A549 (cell line): ENCODE measurements around the gene TMEM269.

Source experiments
- CBX2 ChIP-seq: fragments of 200-600 bp; sonication (generic); IDR thresholded peaks from 2 replicates; pipeline ENCODE4 v1.6.1; 2016; ENCODE audit warnings: low read depth, mild to moderate bottlenecking, borderline replicate concordance
- CEBPB ChIP-seq, 2 experiments: fragments of >200 bp in 1 of 2; sonication (Bioruptor Twin) in 1 of 2; formaldehyde crosslinking in 1 of 2; IDR thresholded peaks; 2 replicates each; pipeline ENCODE4 v1.6.1; 2012 to 2016
- CTCF ChIP-seq: fragments of >200 bp; sonication (Bioruptor Twin); formaldehyde crosslinking; IDR thresholded peaks from 3 replicates; pipeline ENCODE4 v1.5.1; 2016
- ESRRA ChIP-seq: fragments of 150-350 bp; IDR thresholded peaks from 2 replicates; pipeline ENCODE4 v1.6.1; 2014; ENCODE audit warnings: mild to moderate bottlenecking, low read length, borderline replicate concordance
- KDM1A ChIP-seq: fragments of 200-600 bp; sonication (generic); IDR thresholded peaks from 2 replicates; pipeline ENCODE4 v1.6.1; 2016; ENCODE audit warnings: low read depth, mild to moderate bottlenecking
- POLR2A ChIP-seq: IDR thresholded peaks from 2 replicates; pipeline ENCODE4 v1.6.1; 2012; ENCODE audit warnings: mild to moderate bottlenecking, low read length
- RFX5 ChIP-seq: fragments of 450-650 bp; IDR thresholded peaks from 2 replicates; pipeline ENCODE4 v1.7.1; 2014; ENCODE audit warnings: antibody characterized with exemption, mild to moderate bottlenecking, moderate library complexity

GRCh38 chr1:42849944-42850343, 65.2 kb downstream of the TMEM269 start:
- TF ChIP-seq CTCF (no peak), KDM1A (no peak), ESRRA (no peak), CBX2 (no peak), RFX5 (no peak), CEBPB (IDR thresholded peaks at IDR 0.05) (no peak), POLR2A (no peak)
